HG03066 (cell line): Measurements from ENCODE around the gene ZC3H10.
"Not testable (repeated sequence)": the region's sequence is repeated elsewhere in the genome, so short reads cannot be mapped to it uniquely, and the experiment has no call there.

Experiments
- ATAC-seq: cut with Tn5 transposase; IDR thresholded peaks from one replicate; pipeline ENCODE4 v1.9.1; 2021; ENCODE audit warnings: low read depth; ENCODE audit not compliant: unreplicated experiment

ZC3H10 gene

GRCh38 chr12:56117778-56118687, at the start of gene ZC3H10:
ZC3H10 (plus strand) TSS chr12:56118266; CDS start chr12:56120563, 2,297 bp downstream.
- ATAC-seq: peak; percentile 75

- no peak for ATAC-seq
Measured at GRCh38 chr12:56071648-56072047, 46.4 kb upstream of the ZC3H10 start.

- no peak for ATAC-seq
Measured at GRCh38 chr12:56074396-56074795, 43.7 kb upstream of the ZC3H10 start.

- not testable (repeated sequence) for ATAC-seq
Measured at GRCh38 chr12:56077966-56078365, 40.1 kb upstream of the ZC3H10 start.

GRCh38 chr12:56078427-56078826, 39.6 kb upstream of the ZC3H10 start:
- ATAC-seq: no peak

GRCh38 chr12:56078931-56079722, 38.9 kb upstream of the ZC3H10 start:
- ATAC-seq: no peak

- no peak for ATAC-seq
Measured at GRCh38 chr12:56079723-56080555, 38.1 kb upstream of the ZC3H10 start, which contains the start of gene ERBB3. ERBB3 (plus strand) TSS chr12:56080165; CDS start chr12:56080301, 136 bp downstream.

GRCh38 chr12:56080556-56081138, 37.4 kb upstream of the ZC3H10 start:
- ATAC-seq: no peak

- ATAC-seq: no peak
Measured at GRCh38 chr12:56081393-56082347, 36.4 kb upstream of the ZC3H10 start.

GRCh38 chr12:56082382-56082781, 35.7 kb upstream of the ZC3H10 start:
- ATAC-seq: no peak

- ATAC-seq: no peak
Measured at GRCh38 chr12:56082967-56083366, 35.1 kb upstream of the ZC3H10 start.

GRCh38 chr12:56084958-56085543, 33.0 kb upstream of the ZC3H10 start:
- ATAC-seq: no peak

- ATAC-seq: no peak
Measured at GRCh38 chr12:56086096-56086495, 32.0 kb upstream of the ZC3H10 start.

GRCh38 chr12:56086608-56087007, 31.5 kb upstream of the ZC3H10 start:
- no peak for ATAC-seq

GRCh38 chr12:56087220-56087619, 30.8 kb upstream of the ZC3H10 start:
- ATAC-seq: no peak

GRCh38 chr12:56097738-56098137, 20.3 kb upstream of the ZC3H10 start:
- ATAC-seq: no peak

GRCh38 chr12:56098592-56098991, 19.5 kb upstream of the ZC3H10 start:
- no peak for ATAC-seq

GRCh38 chr12:56099787-56100186, 18.3 kb upstream of the ZC3H10 start:
- ATAC-seq: no peak

GRCh38 chr12:56101045-56101444, 17.0 kb upstream of the ZC3H10 start:
- no peak for ATAC-seq
